Neural progenitor cell (in vitro differentiated cells): ENCODE data around the gene SLC22A23.

Experiments
- EZH2 ChIP-seq: fragments of 200-600 bp; sonication (generic); IDR thresholded peaks from 2 replicates; pipeline ENCODE4 v1.6.1; 2017; ENCODE audit warnings: antibody characterized with exemption, mild to moderate bottlenecking, moderate library complexity
- EZH2phosphoT487 ChIP-seq: fragments of 200-600 bp; sonication (generic); IDR thresholded peaks from 2 replicates; pipeline ENCODE4 v1.6.1; 2017; ENCODE audit warnings: antibody characterized with exemption
- TF ChIP-seq, protein P1 (sequence below): fragments of 200-600 bp; sonication (generic); IDR thresholded peaks from 2 replicates; pipeline ENCODE4 v1.5.1; 2017; ENCODE audit warnings: antibody characterized with exemption, mild to moderate bottlenecking

DNA sequence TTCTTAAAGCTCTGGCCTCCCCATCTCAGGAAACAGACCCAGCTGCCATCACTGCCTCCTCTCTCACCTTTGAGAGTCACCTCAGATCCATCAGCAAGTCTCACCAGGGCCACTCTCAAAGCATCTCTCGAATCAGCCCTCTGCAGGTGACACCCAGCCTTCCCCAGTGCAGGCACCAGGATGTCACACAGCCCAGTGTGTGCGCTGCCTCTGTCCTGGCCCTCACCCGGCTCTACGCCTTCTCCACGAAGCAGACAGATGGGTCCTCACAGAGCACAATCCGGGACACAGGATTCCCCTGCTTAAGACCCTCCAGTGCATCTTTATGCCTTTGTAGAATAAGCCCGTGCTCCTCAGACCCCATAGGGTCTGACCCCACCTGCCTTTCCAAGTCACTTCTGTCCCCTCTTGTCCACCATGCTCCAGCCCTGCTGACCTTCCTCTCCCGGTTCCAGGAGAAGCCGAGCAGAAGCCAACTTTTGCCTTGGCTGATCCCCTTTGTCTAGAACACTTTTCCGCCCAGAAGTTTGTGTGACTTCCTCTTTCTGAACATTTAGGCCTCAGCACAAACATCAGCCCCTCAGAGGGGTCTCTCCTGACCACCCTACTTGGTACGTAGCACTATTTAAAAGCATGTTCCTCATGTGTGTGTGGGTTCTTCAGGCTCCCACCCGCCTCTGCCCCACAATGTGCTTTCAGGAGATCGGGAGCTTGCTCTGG lies 137.9 kb downstream of the SLC22A23 start:
- TF ChIP-seq, protein P1, sequence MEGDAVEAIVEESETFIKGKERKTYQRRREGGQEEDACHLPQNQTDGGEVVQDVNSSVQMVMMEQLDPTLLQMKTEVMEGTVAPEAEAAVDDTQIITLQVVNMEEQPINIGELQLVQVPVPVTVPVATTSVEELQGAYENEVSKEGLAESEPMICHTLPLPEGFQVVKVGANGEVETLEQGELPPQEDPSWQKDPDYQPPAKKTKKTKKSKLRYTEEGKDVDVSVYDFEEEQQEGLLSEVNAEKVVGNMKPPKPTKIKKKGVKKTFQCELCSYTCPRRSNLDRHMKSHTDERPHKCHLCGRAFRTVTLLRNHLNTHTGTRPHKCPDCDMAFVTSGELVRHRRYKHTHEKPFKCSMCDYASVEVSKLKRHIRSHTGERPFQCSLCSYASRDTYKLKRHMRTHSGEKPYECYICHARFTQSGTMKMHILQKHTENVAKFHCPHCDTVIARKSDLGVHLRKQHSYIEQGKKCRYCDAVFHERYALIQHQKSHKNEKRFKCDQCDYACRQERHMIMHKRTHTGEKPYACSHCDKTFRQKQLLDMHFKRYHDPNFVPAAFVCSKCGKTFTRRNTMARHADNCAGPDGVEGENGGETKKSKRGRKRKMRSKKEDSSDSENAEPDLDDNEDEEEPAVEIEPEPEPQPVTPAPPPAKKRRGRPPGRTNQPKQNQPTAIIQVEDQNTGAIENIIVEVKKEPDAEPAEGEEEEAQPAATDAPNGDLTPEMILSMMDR: no peak
- no peak for TF ChIP-seq EZH2
- TF ChIP-seq EZH2phosphoT487: no peak
